B cell (primary cell): ENCODE measurements around the gene SLC2A4RG. TPM values are rescaled to one million over a fixed set of nuclear protein-coding genes. Genes with fewer than 3 reads are reported as not detected.

Experiments used
- ATAC-seq: fragments of 200-7000 bp; cut with Tn5 transposase; one replicate; pipeline ENCODE4 v1.10.0; 2021; ENCODE audit warnings: low read depth, mild to moderate bottlenecking, moderate number of reproducible peaks, moderate library complexity
- CTCF ChIA-PET: fragments of 350-600 bp; sonication (Branson Sonifier 250); formaldehyde crosslinking; loops from one replicate; lab custom pipeline; 2021; ENCODE audit warnings: antibody characterized with exemption, inconsistent platforms; lab: Charles Lee
- POLR2A ChIA-PET: fragments of 350-600 bp; sonication (Branson Sonifier 250); formaldehyde crosslinking; loops from one replicate; lab custom pipeline; 2021; ENCODE audit warnings: antibody characterized with exemption; lab: Charles Lee
- DNase-seq: peaks from one replicate; pipeline ENCODE4 v3.0.0; 2013
- H2AFZ ChIP-seq: 2 replicates; pipeline ENCODE4 v1.6.1; 2012; ENCODE audit warnings: mild to moderate bottlenecking, low read depth, low read length; ENCODE audit not compliant: insufficient read depth, poor library complexity, severe bottlenecking
- H3K27ac ChIP-seq, 2 donors: 1 replicate in 1 of 2; 2 replicates in 1 of 2; pipeline ENCODE4 v1.5.1; 2012 to 2013; ENCODE audit warnings: low read length in 2 of 2, mild to moderate bottlenecking in 2 of 2, moderate library complexity in 1 of 2
- H3K27me3 ChIP-seq, 4 experiments: fragments of 200-600 bp in 1 of 4; sonication (generic) in 1 of 4; replicated peaks in 1 of 4; 1 replicate in 2 of 4; 2 replicates in 2 of 4; pipeline versions ENCODE4 v1.6.1 to v1.7.0; 2013 to 2016; ENCODE audit warnings: low read length in 3 of 4, mild to moderate bottlenecking in 2 of 4, mixed read lengths in 1 of 4, moderate library complexity in 1 of 4; ENCODE audit not compliant: insufficient read depth in 4 of 4, control insufficient read depth in 3 of 4; ENCODE audit errors: control extremely low read depth in 1 of 4
- H3K36me3 ChIP-seq, 2 experiments: replicated peaks in 1 of 2; 1 replicate in 1 of 2; 2 replicates in 1 of 2; pipeline versions ENCODE4 v1.6.1 to v1.7.1; 2013; ENCODE audit warnings: low read length in 1 of 2; ENCODE audit not compliant: insufficient read depth in 2 of 2, control insufficient read depth in 1 of 2; ENCODE audit errors: control extremely low read depth in 1 of 2, extremely low read depth in 1 of 2
- H3K4me1 ChIP-seq, 2 donors: fragments of 200-600 bp in 1 of 2; sonication (generic) in 1 of 2; 1 replicate in 1 of 2; 2 replicates in 1 of 2; pipeline versions ENCODE4 v1.5.1 to v1.6.1; 2013 to 2017; ENCODE audit warnings: low read length in 2 of 2; ENCODE audit not compliant: control insufficient read depth in 2 of 2, insufficient read depth in 2 of 2
- H3K4me2 ChIP-seq: replicated peaks from 2 replicates; pipeline ENCODE3; 2012; ENCODE audit warnings: mild to moderate bottlenecking, low read depth, low read length; ENCODE audit not compliant: poor library complexity, severe bottlenecking
- H3K4me3 ChIP-seq, 5 experiments: fragments of 200-600 bp in 1 of 5; sonication (generic) in 1 of 5; 1 replicate in 3 of 5; 2 replicates in 2 of 5; pipeline versions ENCODE4 v1.5.1 to v1.7.0; 2011 to 2016; ENCODE audit warnings: low read length in 4 of 5, mild to moderate bottlenecking in 4 of 5, low read depth in 2 of 5, control low read depth in 1 of 5, moderate library complexity in 1 of 5; ENCODE audit not compliant: insufficient read depth in 1 of 5; ENCODE audit errors: control extremely low read depth in 1 of 5, extremely low read depth in 1 of 5
- H3K79me2 ChIP-seq: fragments of 200-600 bp; sonication (generic); one replicate; pipeline ENCODE4 v1.6.0; 2016; ENCODE audit warnings: low read length; ENCODE audit not compliant: control insufficient read depth, insufficient read depth
- H3K9ac ChIP-seq: fragments of 200-600 bp; sonication (generic); 2 replicates; pipeline ENCODE4 v1.6.1; 2017; ENCODE audit warnings: mild to moderate bottlenecking, low read length, moderate library complexity
- H3K9me3 ChIP-seq, 3 donors: one replicate each; pipeline versions ENCODE4 v1.6.1 to v1.7.1; 2013; ENCODE audit warnings: low read length in 2 of 3; ENCODE audit not compliant: control insufficient read depth in 2 of 3, insufficient read depth in 1 of 3; ENCODE audit errors: control extremely low read depth in 1 of 3
- H4K20me1 ChIP-seq: 2 replicates; pipeline ENCODE4 v1.6.0; 2012; ENCODE audit warnings: mild to moderate bottlenecking, low read length; ENCODE audit not compliant: insufficient read depth, control insufficient read depth, poor library complexity, severe bottlenecking
- H3K27ac Mint-ChIP-seq: one replicate; pipeline ENCODE4 v1.8.0; 2021; ENCODE audit warnings: mixed read lengths
- H3K27me3 Mint-ChIP-seq: one replicate; pipeline ENCODE4 v1.8.0; 2021; ENCODE audit warnings: mixed read lengths
- H3K4me1 Mint-ChIP-seq: one replicate; pipeline ENCODE4 v1.8.0; 2021; ENCODE audit warnings: mixed read lengths
- H3K4me3 Mint-ChIP-seq: one replicate; pipeline ENCODE4 v1.8.0; 2021; ENCODE audit warnings: mixed read lengths
- H3K9me3 Mint-ChIP-seq: one replicate; pipeline ENCODE4 v1.8.0; 2022; ENCODE audit warnings: mixed read lengths; ENCODE audit not compliant: insufficient read depth
- CTCF ChIP-seq: fragments of 200-600 bp; IDR thresholded peaks from one replicate; pipeline ENCODE4 v1.8.0; 2022; ENCODE audit warnings: antibody characterized with exemption, mild to moderate bottlenecking
- EZH2 ChIP-seq: IDR thresholded peaks from 2 replicates; pipeline ENCODE4 v1.6.1; 2012; ENCODE audit warnings: borderline replicate concordance, low read depth, mild to moderate bottlenecking, moderate library complexity, low read length; ENCODE audit not compliant: insufficient read depth, poor library complexity, severe bottlenecking
- WGBS: methylation state at CpG from one replicate; pipeline ENCODE4 v1.1.5; 2013; ENCODE audit warnings: missing lambda C conversion rate; ENCODE audit not compliant: insufficient coverage; 5-methylcytosine and 5-hydroxymethylcytosine counted together
- intact Hi-C: fragments of 100-400 bp; cut with micrococcal nuclease; formaldehyde crosslinking; loops from one replicate; pipeline ENCODE4 v1.10.0; 2022
- polyA plus RNA-seq: library from polyadenylated mRNA; depleted of rRNA; stranded (reverse); fragments of >200 nt; gene quantifications from 2 replicates; pipeline ENCODE4 v1.2.3, GENCODE V29; 2012
- total RNA-seq, 2 donors: library from RNA; stranded (reverse); fragments of 120-200 nt in 1 of 2; gene quantifications; 1 replicate in 1 of 2; 2 replicates in 1 of 2; pipeline versions ENCODE4 v1.2.3 to v1.2.4, GENCODE V29; 2013 to 2022

The SLC2A4RG gene
- total and polyA plus RNA-seq, 2 donors (not counting 1 experiment from before 2014, with no cell fraction given): 39.7 to 49.4 TPM

GRCh38 chr20:63767456-63767855 lies 27.9 kb downstream of the SLC2A4RG start:
- H3K9me3 ChIP-seq: no peaks in the 10 kb centered on the region
- no peaks in the 10 kb centered on the region for H4K20me1 ChIP-seq
- no peak overlapping the region for H3K4me3 Mint-ChIP-seq
- no peak overlapping the region for H3K4me3 ChIP-seq
- peaks cover 4% of the 10 kb centered on the region for H3K27me3 Mint-ChIP-seq
- H3K4me1 ChIP-seq: no peaks in the 10 kb centered on the region
- H3K27ac Mint-ChIP-seq: no peak overlapping the region
- no peaks in the 10 kb centered on the region for H3K4me1 Mint-ChIP-seq
- no peak overlapping the region for H3K27ac ChIP-seq
- H3K27me3 ChIP-seq: no peaks in the 10 kb centered on the region
- H3K9me3 Mint-ChIP-seq: no peaks in the 10 kb centered on the region
- 86% methylated on average over 18 of the region's 18 CpGs for WGBS
- H3K4me2 ChIP-seq: no peak overlapping the region
- H3K9ac ChIP-seq: no peak overlapping the region
- no peak for ATAC-seq
- H3K79me2 ChIP-seq: no peaks in the 10 kb centered on the region
- ChIA-PET CTCF (no interaction called here), POLR2A (no interaction called here)
- intact Hi-C loops: no loop called here
- no peak overlapping the region for H2AFZ ChIP-seq
- H3K36me3 ChIP-seq: no peaks in the 10 kb centered on the region
- DNase-seq: no peak
- no peak for TF ChIP-seq CTCF
- no peak for TF ChIP-seq EZH2

- H3K27ac Mint-ChIP-seq: no peak overlapping the region
Observed at GRCh38 chr20:63767886-63768285, 28.3 kb downstream of the SLC2A4RG start.

More at GRCh38 chr20:63767886-63768285, 28.3 kb downstream of the SLC2A4RG start:
- Histone ChIP-seq H2AFZ (no peak overlapping the region), H3K4me1 (no peaks in the 10 kb centered on the region), H4K20me1 (no peaks in the 10 kb centered on the region), H3K9me3 (no peaks in the 10 kb centered on the region), H3K27me3 (no peaks in the 10 kb centered on the region), H3K4me3 (no peak overlapping the region), H3K27ac (no peak overlapping the region), H3K79me2 (no peaks in the 10 kb centered on the region), H3K4me2 (no peak overlapping the region), H3K9ac (no peak overlapping the region), H3K36me3 (no peaks in the 10 kb centered on the region)
- 83% methylated on average over 7 of the region's 7 CpGs for WGBS
- DNase-seq (no peak), ATAC-seq (no peak)
- intact Hi-C loops: no loop called here
- Mint-ChIP-seq H3K4me1 (no peaks in the 10 kb centered on the region), H3K27me3 (peaks cover 4% of the 10 kb centered on the region), H3K4me3 (no peak overlapping the region), H3K9me3 (no peaks in the 10 kb centered on the region)
- no peak for TF ChIP-seq EZH2
- no peak for TF ChIP-seq CTCF
- CTCF ChIA-PET: no interaction called here
- POLR2A ChIA-PET: no interaction called here
